ENCODE measurements around the gene NFIC.

Gene NFIC

DNA sequence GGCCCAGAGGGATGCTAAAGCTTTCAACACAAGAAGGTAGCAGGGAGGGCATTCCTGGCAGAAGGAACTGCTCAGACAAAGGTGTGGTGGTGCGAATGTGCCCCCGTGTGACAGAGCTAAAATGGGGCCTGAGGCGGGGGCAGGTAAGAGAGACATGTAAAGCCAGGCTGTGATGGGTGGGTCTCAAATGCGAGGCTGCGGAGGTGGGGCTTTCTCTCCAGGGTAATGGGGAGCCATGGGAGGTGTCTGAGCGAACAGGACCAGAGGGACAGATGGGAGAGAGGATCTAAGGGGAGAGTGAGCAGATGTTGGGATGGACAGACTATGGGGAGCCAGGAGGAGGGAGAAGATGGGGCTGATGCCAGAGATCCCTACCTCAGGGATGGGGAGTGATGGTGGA is 44.7 kb upstream of the NFIC start:
- TF ChIP-seq, protein P1, sequence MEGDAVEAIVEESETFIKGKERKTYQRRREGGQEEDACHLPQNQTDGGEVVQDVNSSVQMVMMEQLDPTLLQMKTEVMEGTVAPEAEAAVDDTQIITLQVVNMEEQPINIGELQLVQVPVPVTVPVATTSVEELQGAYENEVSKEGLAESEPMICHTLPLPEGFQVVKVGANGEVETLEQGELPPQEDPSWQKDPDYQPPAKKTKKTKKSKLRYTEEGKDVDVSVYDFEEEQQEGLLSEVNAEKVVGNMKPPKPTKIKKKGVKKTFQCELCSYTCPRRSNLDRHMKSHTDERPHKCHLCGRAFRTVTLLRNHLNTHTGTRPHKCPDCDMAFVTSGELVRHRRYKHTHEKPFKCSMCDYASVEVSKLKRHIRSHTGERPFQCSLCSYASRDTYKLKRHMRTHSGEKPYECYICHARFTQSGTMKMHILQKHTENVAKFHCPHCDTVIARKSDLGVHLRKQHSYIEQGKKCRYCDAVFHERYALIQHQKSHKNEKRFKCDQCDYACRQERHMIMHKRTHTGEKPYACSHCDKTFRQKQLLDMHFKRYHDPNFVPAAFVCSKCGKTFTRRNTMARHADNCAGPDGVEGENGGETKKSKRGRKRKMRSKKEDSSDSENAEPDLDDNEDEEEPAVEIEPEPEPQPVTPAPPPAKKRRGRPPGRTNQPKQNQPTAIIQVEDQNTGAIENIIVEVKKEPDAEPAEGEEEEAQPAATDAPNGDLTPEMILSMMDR (conservative IDR thresholded peaks at IDR 0.05; ENCODE audit: low read depth), result no peak
- no peak overlapping the region for H3K27ac ChIP-seq
- CTCF ChIA-PET, result no interaction called here
- POLR2A ChIA-PET (ENCODE audit: low non-redundant PET), result no interaction called here
- DNase-seq (ENCODE audit: low spot score), result no peak

DNA sequence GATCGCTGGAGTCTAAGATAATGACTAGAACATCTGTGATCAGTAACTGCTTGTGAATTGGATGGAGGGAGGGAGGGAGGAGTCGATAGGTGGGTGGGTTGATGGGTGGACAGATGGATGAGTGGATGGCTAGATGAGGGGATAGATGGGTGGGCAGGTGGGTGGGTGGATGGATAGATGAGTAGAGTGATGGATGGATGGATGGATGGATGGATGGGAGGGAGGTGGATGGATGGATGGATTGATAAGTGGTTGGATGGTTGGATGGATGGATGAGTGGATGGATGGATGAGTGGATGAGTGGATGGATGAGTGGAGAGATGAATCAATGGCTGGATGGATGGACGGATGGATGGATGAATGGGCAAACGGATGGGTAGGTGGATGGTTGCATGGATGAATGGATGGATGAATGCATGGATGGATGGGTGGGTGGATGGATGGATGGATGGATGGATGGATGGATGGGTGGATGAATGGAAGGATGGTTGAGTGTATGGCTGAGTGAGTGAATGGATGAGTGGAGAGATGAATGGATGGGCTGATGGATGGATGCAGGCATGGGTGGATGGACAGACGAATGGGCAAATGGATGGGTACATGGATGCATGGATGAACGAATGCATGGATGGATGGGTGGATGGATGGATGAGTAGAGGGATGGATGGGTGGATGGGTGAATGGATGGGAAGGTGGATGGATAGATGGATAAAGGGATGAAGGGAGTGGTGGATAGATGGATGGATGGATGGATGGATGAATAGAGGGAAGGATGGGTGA is 44.0 kb upstream of the NFIC start:
- CTCF ChIA-PET, result interaction anchor here (0.7 kb wide), 1 partner anchor 135 kb away, joined by 3 read pairs; no protein-coding TSS in a partner anchor
- TF ChIP-seq, protein P1 (conservative IDR thresholded peaks at IDR 0.05; ENCODE audit: low read depth), result no peak
- no peak for DNase-seq (ENCODE audit: low spot score)
- POLR2A ChIA-PET (ENCODE audit: low non-redundant PET), result no interaction called here
- H3K27ac ChIP-seq, result no peak overlapping the region

DNA sequence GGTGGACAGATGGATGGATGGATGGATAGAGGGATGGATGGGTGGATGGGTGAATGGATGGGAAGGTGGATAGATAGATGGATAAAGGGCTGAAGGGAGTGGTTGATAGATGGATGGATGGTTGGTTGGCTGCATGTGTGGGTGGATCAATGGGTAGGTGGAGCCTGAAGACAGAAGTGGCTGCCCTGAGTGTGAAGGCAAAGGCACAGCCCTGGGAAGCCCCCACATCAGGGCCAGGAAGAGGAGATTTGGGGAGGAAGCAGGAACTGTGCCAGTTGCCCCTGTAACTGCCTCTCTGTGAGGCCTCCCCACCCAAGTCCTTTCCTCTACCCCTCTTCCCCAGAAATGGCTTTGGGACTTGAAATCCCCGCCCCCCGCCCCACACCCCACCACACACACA is 43.4 kb upstream of the NFIC start:
- DNase-seq (ENCODE audit: low spot score), result no peak
- POLR2A ChIA-PET (ENCODE audit: low non-redundant PET), result no interaction called here
- TF ChIP-seq, protein P1 (conservative IDR thresholded peaks at IDR 0.05; ENCODE audit: low read depth), result no peak
- CTCF ChIA-PET, result interaction anchor here (0.7 kb wide), 1 partner anchor 134 kb away, joined by 3 read pairs; no protein-coding TSS in a partner anchor
- no peak overlapping the region for H3K27ac ChIP-seq

DNA sequence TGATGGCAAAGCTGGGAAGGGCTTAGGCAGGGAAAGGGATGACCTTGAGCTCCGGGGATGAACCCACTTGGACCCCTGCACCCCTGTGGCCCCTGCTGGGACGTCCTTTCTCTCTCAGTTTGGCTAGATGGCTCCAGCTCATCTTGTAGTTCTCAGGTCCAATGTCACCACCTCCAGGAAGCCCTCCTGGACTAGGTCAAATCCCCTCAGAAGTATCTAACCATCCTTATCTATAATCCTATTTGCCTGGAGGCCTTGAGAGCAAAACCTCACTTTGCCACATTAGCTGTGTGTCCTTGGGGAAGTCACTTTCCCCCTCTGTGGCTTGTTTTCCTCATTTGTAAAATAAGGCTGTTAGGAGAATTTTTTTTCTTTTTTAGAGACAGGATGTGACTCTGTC is 42.7 kb upstream of the NFIC start:
- POLR2A ChIA-PET (ENCODE audit: low non-redundant PET), result no interaction called here
- DNase-seq (ENCODE audit: low spot score), result no peak
- TF ChIP-seq, protein P1 (conservative IDR thresholded peaks at IDR 0.05; ENCODE audit: low read depth), result no peak
- H3K27ac ChIP-seq, result no peak overlapping the region
- CTCF ChIA-PET, result no interaction called here

DNA sequence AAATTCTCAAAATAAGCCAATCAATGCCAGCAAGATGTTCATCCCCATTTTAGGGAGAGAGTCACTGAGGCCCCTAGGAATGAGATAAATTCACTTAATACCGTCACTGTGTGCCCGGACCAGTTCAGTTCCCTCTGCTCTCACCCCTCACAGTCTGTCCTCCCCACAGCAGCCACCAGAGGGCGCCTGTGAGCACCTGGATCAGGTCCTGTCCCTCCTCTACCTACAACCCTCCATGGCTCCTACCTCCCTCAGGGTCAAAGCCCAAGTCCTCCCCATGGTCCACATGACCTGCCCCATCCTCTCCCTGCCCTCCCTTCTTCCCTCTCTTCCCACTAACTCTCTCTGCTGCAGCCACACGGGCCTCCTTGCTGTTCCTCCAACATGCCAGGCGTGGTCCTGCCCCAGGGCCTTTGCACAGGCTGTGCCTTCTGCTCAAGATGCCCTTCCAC is 42.0 kb upstream of the NFIC start:
- ChIA-PET CTCF (no interaction called here), POLR2A (ENCODE audit: low non-redundant PET) (no interaction called here)
- TF ChIP-seq, protein P1 (conservative IDR thresholded peaks at IDR 0.05; ENCODE audit: low read depth), result peak; percentile 78
- DNase-seq (ENCODE audit: low spot score), result no peak
- H3K27ac ChIP-seq, result no peak overlapping the region

DNA sequence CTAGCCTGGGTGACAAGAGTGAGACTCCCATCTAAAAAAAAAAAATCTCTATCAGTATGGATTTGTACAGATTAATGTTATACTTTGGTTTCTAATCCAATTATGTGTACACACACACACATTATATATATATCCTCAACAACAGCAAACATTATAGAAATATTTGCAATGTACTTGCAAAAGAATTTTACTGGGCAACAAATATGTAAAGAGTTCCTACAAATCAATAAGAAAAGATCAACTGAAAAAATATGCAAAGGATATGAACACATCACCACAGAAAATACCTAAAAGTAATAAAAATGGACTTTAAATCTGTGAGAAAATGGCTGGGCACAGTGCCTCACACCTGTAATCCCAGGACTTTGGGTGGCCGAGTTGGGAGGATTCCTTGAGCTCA is 40.9 kb upstream of the NFIC start:
- ChIA-PET POLR2A (ENCODE audit: low non-redundant PET) (no interaction called here), CTCF (interaction anchor here (1.0 kb wide), 1 partner anchor 21 kb away, joined by 4 read pairs; no protein-coding TSS in a partner anchor)
- TF ChIP-seq, protein P1 (conservative IDR thresholded peaks at IDR 0.05; ENCODE audit: low read depth), result no peak
- no peak for DNase-seq (ENCODE audit: low spot score)
- H3K27ac ChIP-seq, result no peak overlapping the region

All from RWPE1 (cell line).